GM18508 (cell line): ENCODE measurements around the gene KRTAP10-7.

ENCODE experiments used
- ATAC-seq: cut with Tn5 transposase; IDR thresholded peaks from one replicate; pipeline ENCODE4 v1.9.1; 2021; ENCODE audit warnings: moderate number of reproducible peaks; ENCODE audit not compliant: insufficient read depth, unreplicated experiment

The KRTAP10-7 gene

GRCh38 chr21:44650973-44651675 is 50.7 kb downstream of the KRTAP10-7 start:
- ATAC-seq = no peak
